Neuron (in vitro differentiated cells): Measurements from ENCODE around the gene GPR39.

Source experiments
- H2AFZ ChIP-seq: one replicate; pipeline ENCODE4 v1.6.1; 2013; ENCODE audit warnings: low read depth, mild to moderate bottlenecking, inconsistent platforms, low read length, moderate library complexity
- H3K27me3 ChIP-seq: one replicate; pipeline ENCODE4 v1.6.1; 2013; ENCODE audit warnings: low read length; ENCODE audit not compliant: insufficient read depth
- H3K36me3 ChIP-seq: one replicate; pipeline ENCODE4 v1.6.1; 2013; ENCODE audit warnings: low read length; ENCODE audit not compliant: insufficient read depth
- H3K4me1 ChIP-seq: one replicate; pipeline ENCODE4 v1.6.1; 2013; ENCODE audit warnings: low read length; ENCODE audit not compliant: insufficient read depth
- H3K4me3 ChIP-seq: 2 replicates; pipeline ENCODE4 v1.5.1; 2013; ENCODE audit warnings: mild to moderate bottlenecking, low read length, moderate library complexity
- H3K9me3 ChIP-seq: one replicate; pipeline ENCODE4 v1.6.1; 2013; ENCODE audit warnings: low read length

Gene GPR39

DNA sequence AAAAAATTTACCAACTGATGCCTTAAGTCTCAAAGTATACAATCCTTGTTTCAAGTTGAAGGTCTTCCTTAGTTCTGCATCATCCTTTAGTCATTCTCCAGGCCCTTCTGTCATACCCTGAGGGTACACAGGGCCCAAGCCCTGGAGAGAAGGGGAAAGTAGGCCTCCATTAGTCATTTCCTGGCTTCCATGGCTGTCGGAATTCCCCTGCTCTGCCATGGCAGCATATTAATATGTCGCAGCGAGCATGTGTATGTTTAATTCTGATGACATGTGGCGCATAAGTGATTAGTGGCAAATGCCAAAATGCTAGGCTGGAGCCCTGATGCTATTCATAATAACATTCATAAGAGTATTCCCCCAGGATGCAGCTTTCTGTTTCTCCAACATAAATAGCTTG lies 22.1 kb downstream of the GPR39 start:
- Histone ChIP-seq H2AFZ (no peak overlapping the region), H3K9me3 (no peaks in the 10 kb centered on the region), H3K4me1 (peaks cover 6% of the 10 kb centered on the region), H3K27me3 (no peaks in the 10 kb centered on the region), H3K4me3 (no peak overlapping the region), H3K36me3 (no peaks in the 10 kb centered on the region)

DNA sequence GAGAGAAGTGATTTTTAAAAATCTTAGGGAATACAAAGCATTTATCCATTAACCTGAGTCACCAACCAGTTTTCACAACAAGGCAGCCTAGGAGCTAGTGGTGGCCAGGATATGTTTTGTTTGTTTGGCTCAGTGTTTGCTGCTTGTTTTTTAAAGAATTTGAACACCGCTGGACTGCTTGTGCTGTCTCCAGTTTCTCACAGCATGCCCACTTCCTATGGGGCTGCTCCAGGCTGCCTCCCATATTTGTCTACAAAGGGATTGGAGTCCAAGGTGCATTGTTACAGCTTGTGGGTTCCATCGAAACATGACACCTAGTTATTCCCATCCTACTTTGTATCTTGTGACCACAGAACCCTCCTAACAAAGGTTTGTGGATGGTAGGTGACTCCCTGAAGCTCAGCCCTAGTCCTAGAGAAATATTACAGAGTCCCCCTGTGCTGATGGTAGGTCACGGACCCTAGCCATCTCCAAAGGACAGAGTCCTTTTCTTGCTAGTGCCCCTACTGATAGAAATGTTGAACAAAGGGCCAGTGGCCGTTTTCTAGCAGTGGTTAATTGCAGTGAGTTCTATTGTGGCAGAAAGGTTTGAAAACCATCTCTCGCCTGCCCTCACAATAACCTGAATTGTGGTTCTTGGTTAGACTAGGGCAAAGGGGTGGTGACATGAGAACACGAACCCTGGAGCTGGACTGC lies 23.2 kb downstream of the GPR39 start:
- no peaks in the 10 kb centered on the region for H3K27me3 ChIP-seq
- H3K9me3 ChIP-seq: no peaks in the 10 kb centered on the region
- H3K36me3 ChIP-seq: no peaks in the 10 kb centered on the region
- no peak overlapping the region for H2AFZ ChIP-seq
- peaks cover 6% of the 10 kb centered on the region for H3K4me1 ChIP-seq
- no peak overlapping the region for H3K4me3 ChIP-seq

DNA sequence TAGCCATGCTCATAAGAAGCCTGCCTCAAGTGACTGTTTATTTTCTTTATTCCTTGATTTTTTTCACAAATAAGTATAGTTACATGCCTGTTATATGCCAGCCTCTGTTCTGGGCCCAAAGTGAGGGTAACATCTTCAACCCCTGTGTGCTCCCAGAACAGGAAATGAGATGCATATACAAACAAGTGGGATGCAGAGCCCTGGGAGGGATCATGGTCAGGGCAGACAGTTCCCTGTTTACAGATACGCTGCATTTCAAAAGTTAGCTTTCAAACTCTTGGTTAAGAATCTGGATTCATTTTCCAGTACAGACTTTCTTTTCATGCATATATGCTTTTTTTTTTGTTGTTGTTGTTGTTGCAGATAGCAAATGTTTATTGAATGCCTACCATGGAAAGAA lies 24.4 kb downstream of the GPR39 start:
- no peaks in the 10 kb centered on the region for H3K27me3 ChIP-seq
- H3K36me3 ChIP-seq: no peaks in the 10 kb centered on the region
- H2AFZ ChIP-seq: no peak overlapping the region
- no peaks in the 10 kb centered on the region for H3K9me3 ChIP-seq
- H3K4me3 ChIP-seq: no peak overlapping the region
- peaks cover 6% of the 10 kb centered on the region for H3K4me1 ChIP-seq

GRCh38 chr2:132442278-132442677 lies 25.7 kb downstream of the GPR39 start:
- H3K4me1 ChIP-seq: peaks cover 6% of the 10 kb centered on the region
- no peak overlapping the region for H2AFZ ChIP-seq
- H3K36me3 ChIP-seq: no peaks in the 10 kb centered on the region
- no peaks in the 10 kb centered on the region for H3K9me3 ChIP-seq
- no peak overlapping the region for H3K4me3 ChIP-seq
- no peaks in the 10 kb centered on the region for H3K27me3 ChIP-seq

DNA sequence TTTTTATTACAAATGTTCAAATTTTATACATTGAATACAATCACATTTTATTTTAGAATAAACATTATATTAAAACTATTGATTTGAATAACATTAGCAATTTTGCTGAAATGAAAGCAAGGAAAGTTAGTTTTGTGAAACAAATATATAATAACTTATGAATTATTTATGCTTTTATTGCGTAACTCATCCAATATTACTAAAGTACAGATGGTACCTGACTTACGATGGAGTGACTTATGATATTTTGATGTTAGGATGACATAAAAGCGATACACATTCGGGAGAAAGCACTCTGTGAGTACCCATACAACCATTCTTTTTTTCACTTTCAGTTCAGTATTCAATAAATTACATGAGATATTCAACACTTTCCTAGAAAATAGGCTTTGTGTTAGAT lies 26.5 kb downstream of the GPR39 start:
- Histone ChIP-seq H3K4me1 (peaks cover 6% of the 10 kb centered on the region), H2AFZ (no peak overlapping the region), H3K36me3 (no peaks in the 10 kb centered on the region), H3K4me3 (no peak overlapping the region), H3K27me3 (no peaks in the 10 kb centered on the region), H3K9me3 (no peaks in the 10 kb centered on the region)

DNA sequence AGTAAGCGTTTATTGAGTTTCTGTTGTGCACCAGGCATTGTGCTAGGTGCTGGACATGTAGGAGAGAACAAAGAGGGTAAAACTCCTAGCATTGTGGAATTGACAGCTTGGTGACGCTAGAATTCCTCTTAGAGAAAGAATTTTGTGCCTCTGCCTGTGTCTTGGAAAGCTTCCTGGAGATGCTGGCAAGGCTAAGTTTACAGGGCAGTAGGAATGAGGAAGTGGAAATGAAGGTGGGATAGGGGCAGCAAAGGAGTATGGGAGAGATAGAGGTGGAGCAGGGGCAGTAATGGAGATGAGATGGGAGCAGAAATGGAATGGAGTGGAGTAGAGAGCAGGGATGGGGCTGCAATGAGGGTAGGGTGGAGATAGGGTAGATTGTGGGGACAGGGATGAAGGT lies 29.8 kb downstream of the GPR39 start:
- Histone ChIP-seq H3K4me3 (no peak overlapping the region), H2AFZ (no peak overlapping the region), H3K27me3 (no peaks in the 10 kb centered on the region), H3K36me3 (no peaks in the 10 kb centered on the region), H3K9me3 (no peaks in the 10 kb centered on the region), H3K4me1 (no peaks in the 10 kb centered on the region)

- Histone ChIP-seq H3K36me3 (no peaks in the 10 kb centered on the region), H3K9me3 (no peaks in the 10 kb centered on the region), H3K4me1 (no peaks in the 10 kb centered on the region), H2AFZ (no peak overlapping the region), H3K27me3 (no peaks in the 10 kb centered on the region), H3K4me3 (no peak overlapping the region)
These were observed 31.7 kb downstream of the GPR39 start for GRCh38 chr2:132448331-132448730.

GRCh38 chr2:132448771-132449170 lies 32.2 kb downstream of the GPR39 start:
- Histone ChIP-seq H2AFZ (no peak overlapping the region), H3K4me1 (no peaks in the 10 kb centered on the region), H3K9me3 (no peaks in the 10 kb centered on the region), H3K36me3 (no peaks in the 10 kb centered on the region), H3K27me3 (no peaks in the 10 kb centered on the region), H3K4me3 (no peak overlapping the region)

DNA sequence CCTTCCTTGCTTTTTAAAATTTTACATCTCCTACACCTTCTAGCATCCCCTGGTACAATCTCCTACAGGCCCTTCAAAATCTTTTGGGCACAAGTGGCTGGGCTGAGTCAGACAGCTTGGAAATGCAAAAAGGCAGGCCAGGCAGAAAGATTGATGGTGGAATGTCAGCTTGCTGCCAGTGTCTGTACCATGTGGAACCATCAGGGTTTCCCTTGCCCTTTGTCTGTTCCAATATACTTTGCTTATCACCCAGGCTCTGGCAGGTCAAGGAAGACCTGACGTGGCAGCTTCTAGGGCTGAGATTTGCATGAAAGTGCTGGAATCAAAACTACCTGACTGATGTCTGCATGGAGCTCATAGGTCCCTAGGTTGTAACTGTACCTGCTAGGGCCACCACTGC lies 33.3 kb downstream of the GPR39 start:
- no peaks in the 10 kb centered on the region for H3K9me3 ChIP-seq
- no peak overlapping the region for H3K4me3 ChIP-seq
- H2AFZ ChIP-seq: no peak overlapping the region
- no peaks in the 10 kb centered on the region for H3K36me3 ChIP-seq
- no peaks in the 10 kb centered on the region for H3K27me3 ChIP-seq
- no peaks in the 10 kb centered on the region for H3K4me1 ChIP-seq

- Histone ChIP-seq H3K4me3 (no peak overlapping the region), H2AFZ (no peak overlapping the region), H3K36me3 (no peaks in the 10 kb centered on the region), H3K9me3 (peaks cover 3% of the 10 kb centered on the region), H3K4me1 (no peaks in the 10 kb centered on the region), H3K27me3 (no peaks in the 10 kb centered on the region)
These were observed 44.2 kb downstream of the GPR39 start for GRCh38 chr2:132460781-132461180.

GRCh38 chr2:132462236-132462635 lies 45.6 kb downstream of the GPR39 start:
- Histone ChIP-seq H3K36me3 (no peaks in the 10 kb centered on the region), H3K4me3 (no peak overlapping the region), H3K27me3 (no peaks in the 10 kb centered on the region), H3K9me3 (peaks cover 6% of the 10 kb centered on the region), H3K4me1 (no peaks in the 10 kb centered on the region), H2AFZ (no peak overlapping the region)

DNA sequence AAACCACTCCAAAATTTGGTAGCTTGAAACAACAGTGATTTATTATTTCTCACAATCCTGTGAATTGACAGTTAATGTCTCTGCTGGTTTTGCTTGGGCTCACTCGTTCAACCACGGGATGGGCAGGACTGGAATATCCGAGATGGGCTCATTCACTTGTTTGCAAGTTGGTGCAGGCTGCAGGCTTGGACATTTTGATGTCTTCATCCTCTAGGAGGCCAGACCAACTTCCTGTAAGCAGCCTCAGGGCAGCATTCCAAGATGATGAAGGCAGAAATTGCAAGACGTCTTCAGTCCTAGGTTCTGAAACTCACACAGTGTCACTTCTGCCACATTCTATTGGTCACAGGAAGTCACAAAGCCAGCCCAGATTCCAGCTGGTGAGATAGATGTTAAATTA lies 47.1 kb downstream of the GPR39 start:
- H3K27me3 ChIP-seq: no peaks in the 10 kb centered on the region
- peaks cover 3% of the 10 kb centered on the region for H3K4me1 ChIP-seq
- H3K9me3 ChIP-seq: peaks cover 10% of the 10 kb centered on the region
- no peak overlapping the region for H2AFZ ChIP-seq
- H3K4me3 ChIP-seq: no peak overlapping the region
- H3K36me3 ChIP-seq: no peaks in the 10 kb centered on the region

DNA sequence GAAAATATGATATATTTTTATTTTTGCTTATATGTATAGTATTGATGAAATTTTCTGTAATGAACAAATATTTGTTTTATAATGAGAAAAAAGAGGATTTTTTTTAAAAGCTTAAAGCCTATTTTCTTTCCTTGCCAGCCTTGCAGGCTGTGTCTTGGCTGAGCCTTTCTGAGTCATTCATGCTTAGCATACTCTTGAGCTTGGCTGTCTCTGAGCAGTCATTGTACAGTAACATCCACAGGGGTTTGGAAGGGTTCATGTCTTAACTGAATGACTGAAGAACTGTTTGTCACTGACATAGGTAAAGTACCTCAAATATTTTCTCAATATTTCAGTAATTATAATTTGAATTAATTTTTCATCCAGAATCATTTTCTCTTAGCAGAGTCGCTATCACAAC lies 49.3 kb downstream of the GPR39 start:
- H3K4me3 ChIP-seq: no peak overlapping the region
- peaks cover 10% of the 10 kb centered on the region for H3K9me3 ChIP-seq
- no peaks in the 10 kb centered on the region for H3K36me3 ChIP-seq
- H2AFZ ChIP-seq: no peak overlapping the region
- no peaks in the 10 kb centered on the region for H3K27me3 ChIP-seq
- H3K4me1 ChIP-seq: peaks cover 11% of the 10 kb centered on the region

DNA sequence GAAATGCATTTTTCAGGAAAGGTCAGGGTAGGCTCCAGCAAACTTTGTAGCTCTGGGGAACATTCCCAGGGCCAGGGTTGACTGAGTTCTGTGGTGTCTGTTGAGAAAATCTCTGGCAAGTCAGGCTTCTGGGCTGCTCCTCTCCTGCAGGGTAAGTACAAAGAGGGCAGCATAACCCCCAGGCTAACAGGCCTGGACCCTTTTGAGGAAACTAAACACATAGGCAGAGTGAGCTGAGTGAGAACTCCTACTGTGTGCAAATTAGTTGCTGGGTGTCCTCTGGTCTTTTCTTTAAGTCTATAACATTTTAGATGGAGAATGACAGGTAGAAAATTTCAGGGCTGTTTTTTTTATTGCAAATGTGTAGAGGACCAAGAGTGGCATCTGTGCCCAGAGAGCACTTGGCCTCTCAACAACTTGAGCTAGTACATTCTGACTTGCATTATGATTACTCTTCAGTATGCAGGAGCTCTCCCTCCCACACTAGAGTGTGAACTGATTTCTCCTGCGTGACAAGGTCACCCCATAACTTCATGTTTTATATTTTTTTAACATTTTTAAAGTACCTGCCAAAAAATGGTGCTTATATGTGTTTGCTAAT lies 49.9 kb downstream of the GPR39 start:
- no peaks in the 10 kb centered on the region for H3K27me3 ChIP-seq
- no peaks in the 10 kb centered on the region for H3K36me3 ChIP-seq
- H2AFZ ChIP-seq: no peak overlapping the region
- H3K4me3 ChIP-seq: no peak overlapping the region
- H3K9me3 ChIP-seq: peaks cover 10% of the 10 kb centered on the region
- peaks cover 12% of the 10 kb centered on the region for H3K4me1 ChIP-seq
